Measurements from ENCODE around the gene CDK4. TPM values are rescaled to one million over a fixed set of nuclear protein-coding genes. Genes with fewer than 3 reads are reported as not detected.

CDK4 gene
- total RNA-seq: 332 and 333 TPM in 2 replicates
- long read RNA-seq, transcript CDK4-201 (8 exons, 2,076 nt): major isoform, 339 of 378 reads
- long read RNA-seq, partial matches to known transcripts: 10 of 378 reads
- long read RNA-seq, other reads (novel, unspliced or antisense): 26 of 378 reads

DNA sequence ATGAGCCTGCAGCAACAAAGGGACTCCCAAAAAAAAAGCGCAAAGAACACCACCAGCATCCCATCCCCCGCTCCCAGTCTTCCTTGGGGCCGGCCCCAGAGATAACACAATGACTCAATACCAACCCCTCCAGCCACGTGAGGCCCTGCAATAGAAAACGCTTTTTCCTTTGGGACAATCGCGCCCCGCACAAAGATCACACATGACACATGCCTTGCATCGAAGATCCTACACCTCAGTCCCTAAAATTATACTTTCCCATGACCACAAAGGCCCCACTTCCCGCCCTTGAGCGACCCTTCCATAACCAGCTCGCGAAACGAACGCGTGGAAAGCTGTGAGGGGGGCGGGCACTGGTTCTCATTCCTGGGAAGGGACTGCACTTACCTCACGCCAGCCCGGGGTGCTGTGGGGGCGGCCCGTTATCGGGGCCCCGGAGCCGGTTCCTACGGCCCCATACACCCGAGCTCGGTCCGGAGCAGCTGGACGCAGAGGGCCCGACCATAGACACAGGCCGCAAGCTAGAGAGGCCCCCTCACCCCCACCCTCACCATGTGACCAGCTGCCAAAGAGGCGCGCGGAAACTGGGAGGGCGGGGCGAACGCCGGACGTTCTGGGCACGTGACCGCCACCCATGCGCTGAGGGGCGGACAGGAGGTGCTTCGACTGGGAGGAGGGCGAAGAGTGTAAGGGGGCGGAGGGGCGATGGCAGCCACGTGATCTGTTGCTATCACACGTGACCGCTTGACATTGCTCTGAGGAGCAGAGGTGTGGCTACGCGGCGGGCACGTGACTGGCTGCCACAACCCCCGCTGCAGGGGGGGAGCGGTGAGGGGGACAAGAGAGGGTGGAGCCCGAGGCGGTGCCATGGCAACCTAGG, at the start of gene CDK4:
TSS of gene CDK4 (minus strand) at position 523 of the 880 bp plus-strand sequence. CDS start 593 bp downstream, outside the sequence.
- TF ChIP-seq, protein P1, sequence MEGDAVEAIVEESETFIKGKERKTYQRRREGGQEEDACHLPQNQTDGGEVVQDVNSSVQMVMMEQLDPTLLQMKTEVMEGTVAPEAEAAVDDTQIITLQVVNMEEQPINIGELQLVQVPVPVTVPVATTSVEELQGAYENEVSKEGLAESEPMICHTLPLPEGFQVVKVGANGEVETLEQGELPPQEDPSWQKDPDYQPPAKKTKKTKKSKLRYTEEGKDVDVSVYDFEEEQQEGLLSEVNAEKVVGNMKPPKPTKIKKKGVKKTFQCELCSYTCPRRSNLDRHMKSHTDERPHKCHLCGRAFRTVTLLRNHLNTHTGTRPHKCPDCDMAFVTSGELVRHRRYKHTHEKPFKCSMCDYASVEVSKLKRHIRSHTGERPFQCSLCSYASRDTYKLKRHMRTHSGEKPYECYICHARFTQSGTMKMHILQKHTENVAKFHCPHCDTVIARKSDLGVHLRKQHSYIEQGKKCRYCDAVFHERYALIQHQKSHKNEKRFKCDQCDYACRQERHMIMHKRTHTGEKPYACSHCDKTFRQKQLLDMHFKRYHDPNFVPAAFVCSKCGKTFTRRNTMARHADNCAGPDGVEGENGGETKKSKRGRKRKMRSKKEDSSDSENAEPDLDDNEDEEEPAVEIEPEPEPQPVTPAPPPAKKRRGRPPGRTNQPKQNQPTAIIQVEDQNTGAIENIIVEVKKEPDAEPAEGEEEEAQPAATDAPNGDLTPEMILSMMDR (conservative IDR thresholded peaks at IDR 0.05): no peak
- DNase-seq (ENCODE audit: low read depth, low spot score): peak; percentile 98
- Mint-ChIP-seq H3K4me1 (peaks cover 53% of the 10 kb centered on the region), H3K27me3 (ENCODE audit: low read depth) (peaks cover 40% of the 10 kb centered on the region), H3K36me3 (ENCODE audit: low read depth) (peaks cover 25% of the 10 kb centered on the region), H3K4me3 (peak within 1 kb of the TSS; percentile 98), H3K27ac (ENCODE audit: unreplicated experiment) (peak within 1 kb of the TSS; percentile 100), H3K9me3 (no peaks in the 10 kb centered on the region)

DNA sequence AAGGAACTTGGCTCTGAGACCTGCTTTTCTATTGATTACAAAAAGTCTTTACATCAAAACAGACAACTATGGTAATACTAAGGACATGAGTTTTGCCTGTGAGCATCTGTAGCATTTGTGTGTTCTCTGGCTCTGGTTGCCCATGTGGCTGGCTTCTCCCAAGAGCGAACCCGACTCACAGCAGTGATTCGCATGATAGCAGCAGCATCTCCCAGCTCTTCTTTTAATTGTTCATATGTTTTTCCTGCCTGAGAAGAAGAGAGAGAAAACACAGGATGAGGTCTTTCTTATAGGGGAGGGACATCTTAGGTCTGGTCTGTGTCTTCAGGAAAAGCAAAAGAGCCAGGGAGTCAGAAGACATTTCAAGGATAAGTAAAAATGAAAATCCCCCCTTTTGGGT, 48.9 kb upstream of the CDK4 start:
- H3K9me3 Mint-ChIP-seq: no peaks in the 10 kb centered on the region
- no peaks in the 10 kb centered on the region for H3K27me3 Mint-ChIP-seq (ENCODE audit: low read depth)
- no peaks in the 10 kb centered on the region for H3K36me3 Mint-ChIP-seq (ENCODE audit: low read depth)
- TF ChIP-seq, protein P1 (conservative IDR thresholded peaks at IDR 0.05): no peak
- no peak for DNase-seq (ENCODE audit: low read depth, low spot score)
- no peak overlapping the region for H3K4me3 Mint-ChIP-seq
- no peak overlapping the region for H3K27ac Mint-ChIP-seq (ENCODE audit: unreplicated experiment)
- H3K4me1 Mint-ChIP-seq: no peaks in the 10 kb centered on the region

DNA sequence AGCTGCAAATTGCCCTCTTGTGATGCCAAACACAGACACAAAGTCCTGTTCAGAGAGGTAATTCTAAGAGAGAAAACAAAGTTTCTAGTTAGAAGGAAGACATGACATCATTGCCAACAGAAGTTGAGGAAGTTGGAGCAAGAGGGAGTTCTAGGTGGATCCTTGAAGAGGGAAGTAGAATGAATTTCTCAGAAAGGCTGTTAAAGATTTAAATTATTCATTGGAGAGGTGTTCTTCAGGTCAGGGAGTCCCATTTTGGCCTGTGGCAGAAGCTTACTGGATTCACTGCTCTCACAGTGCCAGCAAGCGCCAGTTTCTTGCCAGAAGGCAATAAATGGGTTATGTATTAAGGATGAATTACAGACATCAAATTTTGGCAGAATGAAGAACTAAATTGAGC, 45.8 kb upstream of the CDK4 start:
- peaks cover under 1% of the 10 kb centered on the region for H3K36me3 Mint-ChIP-seq (ENCODE audit: low read depth)
- H3K4me1 Mint-ChIP-seq: no peaks in the 10 kb centered on the region
- H3K27me3 Mint-ChIP-seq (ENCODE audit: low read depth): no peaks in the 10 kb centered on the region
- no peaks in the 10 kb centered on the region for H3K9me3 Mint-ChIP-seq
- no peak overlapping the region for H3K27ac Mint-ChIP-seq (ENCODE audit: unreplicated experiment)
- TF ChIP-seq, protein P1 (conservative IDR thresholded peaks at IDR 0.05): no peak
- no peak overlapping the region for H3K4me3 Mint-ChIP-seq
- DNase-seq (ENCODE audit: low read depth, low spot score): no peak

DNA sequence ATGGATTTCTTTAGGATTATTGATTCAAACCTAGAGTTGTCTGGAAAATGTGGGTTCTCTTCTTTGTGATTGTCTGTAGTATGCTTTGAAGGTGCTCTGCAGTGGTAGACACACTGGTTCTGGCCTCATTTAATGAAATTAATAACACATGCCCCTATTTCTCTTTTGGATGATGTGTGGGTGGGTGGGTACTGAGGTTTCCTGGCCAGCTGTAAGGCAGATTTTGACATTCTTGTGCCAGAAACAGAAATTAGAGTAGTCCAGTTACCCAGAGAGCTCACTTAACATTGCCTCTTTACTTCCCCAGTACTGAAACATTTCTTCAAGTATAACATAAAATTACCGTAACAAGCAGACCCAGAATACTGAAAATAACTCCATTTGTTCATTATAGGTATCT, 44.9 kb upstream of the CDK4 start:
- Mint-ChIP-seq H3K9me3 (no peaks in the 10 kb centered on the region), H3K27me3 (ENCODE audit: low read depth) (no peaks in the 10 kb centered on the region), H3K4me3 (no peak overlapping the region), H3K4me1 (no peaks in the 10 kb centered on the region), H3K36me3 (ENCODE audit: low read depth) (peaks cover 2% of the 10 kb centered on the region), H3K27ac (ENCODE audit: unreplicated experiment) (no peak overlapping the region)
- no peak for DNase-seq (ENCODE audit: low read depth, low spot score)
- TF ChIP-seq, protein P1 (conservative IDR thresholded peaks at IDR 0.05): no peak

DNA sequence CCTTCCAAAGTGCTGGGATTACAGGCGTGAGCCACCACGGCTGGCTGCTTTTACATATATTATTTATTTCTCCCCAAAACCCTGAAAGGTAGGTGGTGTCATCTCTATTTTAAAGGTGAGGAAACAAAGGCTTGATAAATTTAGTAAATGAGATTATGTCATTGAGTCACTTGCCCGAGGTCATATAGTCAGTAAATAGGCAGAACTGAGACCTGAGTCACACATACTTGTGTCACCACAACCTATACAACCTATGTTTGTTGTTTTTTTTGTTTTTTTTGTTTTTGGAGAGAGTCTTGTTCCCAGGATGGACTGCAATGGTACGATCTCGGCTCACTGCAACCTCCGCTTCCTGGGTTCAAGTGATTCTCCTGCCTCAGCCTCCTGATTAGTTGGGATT, 43.2 kb upstream of the CDK4 start:
- H3K36me3 Mint-ChIP-seq (ENCODE audit: low read depth): peaks cover 2% of the 10 kb centered on the region

More for the DNA sequence above, 43.2 kb upstream of the CDK4 start:
- no peak for DNase-seq (ENCODE audit: low read depth, low spot score)
- TF ChIP-seq, protein P1 (conservative IDR thresholded peaks at IDR 0.05): no peak
- Mint-ChIP-seq H3K9me3 (no peaks in the 10 kb centered on the region), H3K4me3 (no peak overlapping the region), H3K27ac (ENCODE audit: unreplicated experiment) (no peak overlapping the region), H3K27me3 (ENCODE audit: low read depth) (no peaks in the 10 kb centered on the region), H3K4me1 (no peaks in the 10 kb centered on the region)

All from neural crest cell (in vitro differentiated cells).